ENCODE measurements around the gene COL15A1. TPM values are rescaled to one million over a fixed set of nuclear protein-coding genes. Genes with fewer than 3 reads are reported as not detected.

The COL15A1 gene
- total RNA-seq, 1 experiment from 2014 or later = not detected

GRCh38 chr9:99107421-99107820, 163.7 kb downstream of the COL15A1 start:
- TF ChIP-seq, protein P1, sequence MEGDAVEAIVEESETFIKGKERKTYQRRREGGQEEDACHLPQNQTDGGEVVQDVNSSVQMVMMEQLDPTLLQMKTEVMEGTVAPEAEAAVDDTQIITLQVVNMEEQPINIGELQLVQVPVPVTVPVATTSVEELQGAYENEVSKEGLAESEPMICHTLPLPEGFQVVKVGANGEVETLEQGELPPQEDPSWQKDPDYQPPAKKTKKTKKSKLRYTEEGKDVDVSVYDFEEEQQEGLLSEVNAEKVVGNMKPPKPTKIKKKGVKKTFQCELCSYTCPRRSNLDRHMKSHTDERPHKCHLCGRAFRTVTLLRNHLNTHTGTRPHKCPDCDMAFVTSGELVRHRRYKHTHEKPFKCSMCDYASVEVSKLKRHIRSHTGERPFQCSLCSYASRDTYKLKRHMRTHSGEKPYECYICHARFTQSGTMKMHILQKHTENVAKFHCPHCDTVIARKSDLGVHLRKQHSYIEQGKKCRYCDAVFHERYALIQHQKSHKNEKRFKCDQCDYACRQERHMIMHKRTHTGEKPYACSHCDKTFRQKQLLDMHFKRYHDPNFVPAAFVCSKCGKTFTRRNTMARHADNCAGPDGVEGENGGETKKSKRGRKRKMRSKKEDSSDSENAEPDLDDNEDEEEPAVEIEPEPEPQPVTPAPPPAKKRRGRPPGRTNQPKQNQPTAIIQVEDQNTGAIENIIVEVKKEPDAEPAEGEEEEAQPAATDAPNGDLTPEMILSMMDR (conservative IDR thresholded peaks at IDR 0.05) = no peak
- Histone ChIP-seq H3K9me3 (ENCODE audit: control insufficient read depth, low read depth, low read length) (no peaks in the 10 kb centered on the region), H3K79me1 (ENCODE audit: insufficient read depth, low read depth, low read length, poor library complexity, severe bottlenecking) (peaks cover 9% of the 10 kb centered on the region), H4K20me1 (ENCODE audit: control insufficient read depth, insufficient read depth, insufficient read length) (no peaks in the 10 kb centered on the region), H4K5ac (ENCODE audit: insufficient read length, low read depth, low read length) (no peak overlapping the region), H3T11ph (ENCODE audit: low read length) (no peak overlapping the region), H3K27ac (ENCODE audit: insufficient read length, low read depth, low read length) (no peak overlapping the region), H3K23me2 (ENCODE audit: insufficient read length, low read depth, low read length, poor library complexity, severe bottlenecking) (peaks cover 14% of the 10 kb centered on the region), H4K8ac (replicated peaks; ENCODE audit: insufficient read length, low read depth, low read length) (no peak overlapping the region), H3K27me3 (ENCODE audit: insufficient read depth, low read length) (no peaks in the 10 kb centered on the region), H2BK20ac (ENCODE audit: low read depth, low read length, poor library complexity, severe bottlenecking) (no peak overlapping the region), H3K14ac (ENCODE audit: insufficient read depth, low read length) (no peak overlapping the region), H3K4me2 (ENCODE audit: insufficient read depth, insufficient read length, low read length) (no peak overlapping the region), H3K79me2 (ENCODE audit: insufficient read depth, low read length) (peaks cover 25% of the 10 kb centered on the region; the same call in 1 of the 2 replicates), H3K4ac (ENCODE audit: low read depth, low read length) (no peak overlapping the region), H2BK12ac (ENCODE audit: insufficient read length, low read depth, low read length) (no peak overlapping the region), H2AK5ac (ENCODE audit: insufficient read length, low read length) (no peak overlapping the region), H3K18ac (ENCODE audit: insufficient read length, low read depth, low read length) (no peak overlapping the region), H2BK5ac (ENCODE audit: insufficient read length, low read length) (no peak overlapping the region), H3K56ac (ENCODE audit: insufficient read length, low read depth, low read length) (no peak overlapping the region), H2AFZ (ENCODE audit: low read length) (no peak overlapping the region), H2BK120ac (ENCODE audit: low read depth, low read length, poor library complexity, severe bottlenecking) (no peak overlapping the region), H3K23ac (ENCODE audit: insufficient read length, low read depth, low read length) (no peak overlapping the region), H3K4me1 (ENCODE audit: insufficient read depth, low read length) (no peaks in the 10 kb centered on the region; the same call in 1 of the 2 replicates), H4K91ac (ENCODE audit: insufficient read length, low read depth, low read length) (no peak overlapping the region), H2BK15ac (ENCODE audit: low read depth, low read length) (no peak overlapping the region), H3K9ac (ENCODE audit: extremely low read depth, insufficient read length, low read length) (no peak overlapping the region)
- Mint-ChIP-seq H3K4me3 (peak overlapping the region in 1 of 2 experiments; percentile 0; a peak in 1 of 5 replicates), H3K27ac (no peak overlapping the region), H3K36me3 (ENCODE audit: insufficient read depth in 1 of 3, low read depth in 3 of 3) (no peaks in the 10 kb centered on the region; a peak in 1 of 7 replicates), H3K4me1 (peaks cover 42 to 44% of the 10 kb centered on the region in 2 experiments), H3K9me3 (no peaks in the 10 kb centered on the region), H3K27me3 (ENCODE audit: low read depth) (peaks cover 18% of the 10 kb centered on the region)
- no CpG with 5 or more reads among the region's 3 CpGs for WGBS (ENCODE audit: extremely low coverage, insufficient read length, low lambda C conversion rate)
- no peak for DNase-seq
